DND-41 (cell line): ENCODE data around the gene SERF2.
"Not testable (repeated sequence)": the region's sequence is repeated elsewhere in the genome, so short reads cannot be mapped to it uniquely, and the experiment has no call there.

Source experiments
- ATAC-seq: fragments of 200-7000 bp; cut with Tn5 transposase; 3 replicates; pipeline ENCODE4 v1.9.1; 2021; ENCODE audit warnings: low read depth; ENCODE audit not compliant: insufficient read depth
- DNase-seq: peaks from one replicate; pipeline ENCODE4 v3.0.0-alpha.2; 2020
- H2AFZ ChIP-seq: 2 replicates; pipeline ENCODE4 v1.6.0; 2012; ENCODE audit warnings: low read depth, low read length
- H3K27ac ChIP-seq: 2 replicates; pipeline ENCODE4 v1.5.1; 2012; ENCODE audit warnings: low read length, inconsistent platforms
- H3K27me3 ChIP-seq: fragments of 200-600 bp; sonication (generic); 2 replicates; pipeline ENCODE4 v1.6.0; 2012; ENCODE audit warnings: low read length, mild to moderate bottlenecking, inconsistent platforms; ENCODE audit not compliant: insufficient read depth, poor library complexity
- H3K36me3 ChIP-seq: 2 replicates; pipeline ENCODE4 v1.5.1; 2012; ENCODE audit warnings: low read length, inconsistent platforms; ENCODE audit not compliant: insufficient read depth
- H3K4me1 ChIP-seq: 2 replicates; pipeline ENCODE4 v1.5.1; 2012; ENCODE audit warnings: mild to moderate bottlenecking, low read length; ENCODE audit not compliant: insufficient read depth
- H3K4me2 ChIP-seq: 2 replicates; pipeline ENCODE4 v1.6.0; 2012; ENCODE audit warnings: mild to moderate bottlenecking, moderate library complexity, low read length, inconsistent platforms; ENCODE audit not compliant: insufficient read depth
- H3K4me3 ChIP-seq, 2 experiments: fragments of 200-600 bp in 1 of 2; shearing (Covaris generic) in 1 of 2; 2 replicates each; pipeline ENCODE4 v1.5.1; 2012 to 2016; ENCODE audit warnings: inconsistent platforms in 2 of 2, low read length in 2 of 2, mild to moderate bottlenecking in 2 of 2, low read depth in 1 of 2, moderate library complexity in 1 of 2
- H3K79me2 ChIP-seq: 2 replicates; pipeline ENCODE4 v1.6.0; 2012; ENCODE audit warnings: low read length, inconsistent platforms; ENCODE audit not compliant: insufficient read depth
- H3K9ac ChIP-seq: 2 replicates; pipeline ENCODE4 v1.6.0; 2012; ENCODE audit warnings: low read depth, mild to moderate bottlenecking, inconsistent platforms, low read length, moderate library complexity
- H3K9me3 ChIP-seq: 2 replicates; pipeline ENCODE4 v1.5.1; 2012; ENCODE audit warnings: low read length, moderate library complexity, mild to moderate bottlenecking, inconsistent platforms; ENCODE audit not compliant: insufficient read depth, severe bottlenecking
- H4K20me1 ChIP-seq: 2 replicates; pipeline ENCODE4 v1.6.0; 2012; ENCODE audit warnings: low read length; ENCODE audit not compliant: insufficient read depth
- CTCF ChIP-seq: IDR thresholded peaks from 2 replicates; pipeline ENCODE4 v1.5.1; 2012; ENCODE audit warnings: borderline replicate concordance, low read length, moderate library complexity, mild to moderate bottlenecking; ENCODE audit not compliant: poor library complexity, severe bottlenecking; ENCODE audit errors: extremely low read depth
- EZH2 ChIP-seq: IDR thresholded peaks from 3 replicates; pipeline ENCODE4 v1.6.1; 2012; ENCODE audit warnings: borderline replicate concordance, low read depth, mild to moderate bottlenecking, moderate library complexity, low read length, inconsistent platforms; ENCODE audit not compliant: severe bottlenecking

Gene SERF2

GRCh38 chr15:43824302-43825246, 32.5 kb downstream of the SERF2 start, which contains the start of gene MFAP1:
Gene MFAP1 (minus strand): TSS chr15:43824690. CDS start chr15:43824569, 121 bp downstream.
- TF ChIP-seq CTCF (no peak), EZH2 (no peak)
- H3K27me3 ChIP-seq = no peaks in the 10 kb centered on the region
- H4K20me1 ChIP-seq = peaks cover 3% of the 10 kb centered on the region; the same call in 1 of the 2 replicates
- H3K4me3 ChIP-seq = peak within 1 kb of the TSS; percentile 96 to 97
- peak within 1 kb of the TSS; percentile 96 for H2AFZ ChIP-seq
- DNase-seq (peak; percentile 94), ATAC-seq (peak; percentile 82)
- H3K4me2 ChIP-seq = peak within 1 kb of the TSS; percentile 79
- H3K9ac ChIP-seq = peak within 1 kb of the TSS; percentile 68
- peaks cover 77% of the 10 kb centered on the region for H3K4me1 ChIP-seq
- H3K36me3 ChIP-seq = peaks cover 9% of the 10 kb centered on the region
- peak within 1 kb of the TSS; percentile 95 for H3K27ac ChIP-seq
- H3K9me3 ChIP-seq = no peaks in the 10 kb centered on the region
- H3K79me2 ChIP-seq = peaks cover 97% of the 10 kb centered on the region

GRCh38 chr15:43825305-43825704, 33.2 kb downstream of the SERF2 start:
- not testable (repeated sequence) for H3K9me3 ChIP-seq, DNase-seq, H3K27me3 ChIP-seq, H4K20me1 ChIP-seq, ATAC-seq
- H3K9ac ChIP-seq = peak overlapping the region; percentile 68
- peak overlapping the region; percentile 79 for H3K4me2 ChIP-seq
- H3K4me3 ChIP-seq = peak overlapping the region; percentile 7 to 97; a peak in 3 of 4 replicates
- peaks cover 78% of the 10 kb centered on the region for H3K4me1 ChIP-seq
- H3K27ac ChIP-seq = peak overlapping the region; percentile 95
- peaks cover 97% of the 10 kb centered on the region for H3K79me2 ChIP-seq
- H2AFZ ChIP-seq = 0 out of 2 replicates have a peak overlapping the region, but pooled peaks have one; percentile 89
- H3K36me3 ChIP-seq = peaks cover 13% of the 10 kb centered on the region

GRCh38 chr15:43826029-43826507, 33.9 kb downstream of the SERF2 start:
- Histone ChIP-seq H3K4me3 (peak overlapping the region; percentile 48 to 97; a peak in 3 of 4 replicates), H2AFZ (peak overlapping the region; percentile 89; the same call in 1 of the 2 replicates)
- no peak for ATAC-seq

More at GRCh38 chr15:43826029-43826507, 33.9 kb downstream of the SERF2 start:
- H3K4me1 ChIP-seq = peaks cover 78% of the 10 kb centered on the region
- H3K27ac ChIP-seq = peak overlapping the region; percentile 95
- H4K20me1 ChIP-seq = peaks cover 6% of the 10 kb centered on the region; the same call in 1 of the 2 replicates
- H3K79me2 ChIP-seq = peaks cover 97% of the 10 kb centered on the region
- H3K9ac ChIP-seq = peak overlapping the region; percentile 68
- H3K36me3 ChIP-seq = peaks cover 13% of the 10 kb centered on the region
- TF ChIP-seq CTCF (no peak), EZH2 (no peak)
- H3K4me2 ChIP-seq = peak overlapping the region; percentile 79
- H3K9me3 ChIP-seq = no peaks in the 10 kb centered on the region
- DNase-seq = no peak
- no peaks in the 10 kb centered on the region for H3K27me3 ChIP-seq
